K562 (cell line): ENCODE results near the gene CCNT2. TPM values are rescaled to one million over a fixed set of nuclear protein-coding genes. Genes with fewer than 3 reads are reported as not detected.
A peak's percentile ranks its signal among the peaks of the same experiment; 100 is the strongest.

ENCODE experiments used
- ATAC-seq: fragments of 200-7000 bp; cut with Tn5 transposase; 3 replicates; pipeline ENCODE4 v1.9.1; 2020; ENCODE audit warnings: moderate library complexity
- BruUV-seq: library from RNA; stranded (reverse); fragments of 400-500 nt; replicated peaks from 2 replicates; lab custom pipeline; 2021; lab: Mats Ljungman, UMichigan
- CTCF ChIA-PET: fragments of 300-600 bp; formaldehyde crosslinking; extraction: SDS; loops from one replicate; lab custom pipeline; 2021; ENCODE audit warnings: low intra/inter-chr PET ratio; lab: Yijun Ruan, JAX
- POLR2A ChIA-PET: fragments of 300-600, 350-650 bp; sonication (Branson Sonifier 250); formaldehyde crosslinking; extraction: SDS; loops from one replicate; lab custom pipeline; 2021; ENCODE audit warnings: antibody characterized with exemption, inconsistent platforms; lab: Yijun Ruan, JAX
- DNase-seq, 4 experiments: peaks; one replicate each; pipeline versions ENCODE4 v3.0.0 to v3.0.0-alpha.2; 2011 to 2018; ENCODE audit warnings: low spot score in 3 of 4, mixed read lengths in 3 of 4; ENCODE audit errors: extremely low read depth in 1 of 4
- FAIRE-seq: peaks from 2 replicates; lab custom pipeline; 2011; peaks lifted over from hg19 to GRCh38; lab: Jason Lieb, UNC
- H2AFZ ChIP-seq: 2 replicates; pipeline ENCODE4 v1.6.0; 2011; ENCODE audit warnings: low read depth, low read length, control low read depth, inconsistent platforms
- H3K27ac ChIP-seq: fragments of 200-600 bp; 3 replicates; pipeline ENCODE4 v1.8.0; 2011; ENCODE audit warnings: low read depth, mild to moderate bottlenecking, control low read depth, inconsistent platforms, low read length, moderate library complexity, mixed read lengths; ENCODE audit errors: extremely low read depth
- H3K27me3 ChIP-seq, 2 experiments: fragments of 300-600 bp in 1 of 2; 2 replicates in 1 of 2; 3 replicates in 1 of 2; pipeline versions ENCODE4 v1.6.0 to v1.8.0; 2011; ENCODE audit warnings: inconsistent platforms in 2 of 2, low read length in 2 of 2, mild to moderate bottlenecking in 1 of 2, mixed read lengths in 1 of 2, moderate library complexity in 1 of 2; ENCODE audit not compliant: control insufficient read depth in 2 of 2, insufficient read depth in 2 of 2
- H3K36me3 ChIP-seq: fragments of 300-600 bp; 3 replicates; pipeline ENCODE4 v1.8.0; 2011; ENCODE audit warnings: mild to moderate bottlenecking, low read length, inconsistent platforms; ENCODE audit not compliant: control insufficient read depth, insufficient read depth
- H3K4me1 ChIP-seq, 2 experiments: fragments of 200-600 bp in 1 of 2; replicated peaks in 1 of 2; 2 replicates in 1 of 2; 3 replicates in 1 of 2; pipeline versions ENCODE4 v1.5.1 to v1.8.0; 2011; ENCODE audit warnings: inconsistent platforms in 2 of 2, low read length in 2 of 2, mild to moderate bottlenecking in 1 of 2, mixed read lengths in 1 of 2, moderate library complexity in 1 of 2; ENCODE audit not compliant: control insufficient read depth in 2 of 2, insufficient read depth in 2 of 2
- H3K4me2 ChIP-seq: 2 replicates; pipeline ENCODE4 v1.6.1; 2011; ENCODE audit warnings: low read length, control low read depth, inconsistent platforms, mixed read lengths; ENCODE audit not compliant: insufficient read depth
- H3K4me3 ChIP-seq: fragments of 200-600 bp; sonication (generic), shearing (Covaris generic); 2 replicates; pipeline ENCODE4 v1.5.1; 2016; ENCODE audit warnings: control low read depth, inconsistent platforms
- H3K79me2 ChIP-seq: fragments of 200-600 bp; 3 replicates; pipeline ENCODE4 v1.8.0; 2011; ENCODE audit warnings: low read length, inconsistent platforms; ENCODE audit not compliant: control insufficient read depth, insufficient read depth
- H3K9ac ChIP-seq, 2 experiments: 2 replicates each; pipeline versions ENCODE4 v1.6.0 to v1.6.1; 2011; ENCODE audit warnings: low read depth in 2 of 2, low read length in 2 of 2, control low read depth in 1 of 2, inconsistent platforms in 1 of 2, mild to moderate bottlenecking in 1 of 2, mixed read lengths in 1 of 2; ENCODE audit not compliant: insufficient read depth in 1 of 2
- H3K9me1 ChIP-seq: one replicate; pipeline ENCODE4 v1.6.0; 2011; ENCODE audit warnings: inconsistent platforms, mild to moderate bottlenecking, low read length, moderate library complexity; ENCODE audit not compliant: control insufficient read depth, insufficient read depth
- H3K9me3 ChIP-seq: replicated peaks from 2 replicates; pipeline ENCODE4 v1.5.1; 2011; ENCODE audit warnings: low read depth, low read length, inconsistent platforms; ENCODE audit not compliant: control insufficient read depth, insufficient read depth
- H4K20me1 ChIP-seq: replicated peaks from 2 replicates; pipeline ENCODE4 v1.6.1; 2011; ENCODE audit warnings: low read length, inconsistent platforms, mixed read lengths; ENCODE audit not compliant: control insufficient read depth, insufficient read depth
- CTCF ChIP-seq, 3 experiments: IDR thresholded peaks in 2 of 3; conservative IDR thresholded peaks in 1 of 3; 2 replicates each; pipeline ENCODE4 v1.5.1; 2011 to 2012; ENCODE audit warnings: low read length in 3 of 3, mild to moderate bottlenecking in 3 of 3, control low read depth in 2 of 3, improper control_type of control experiment in 1 of 3, inconsistent platforms in 1 of 3, low read depth in 1 of 3, mixed read lengths in 1 of 3, moderate library complexity in 1 of 3; ENCODE audit not compliant: insufficient read depth in 2 of 3
- E2F6 ChIP-seq, 2 experiments: IDR thresholded peaks; 2 replicates each; pipeline ENCODE4 v1.6.1; 2011; ENCODE audit warnings: borderline replicate concordance in 1 of 2, control low read depth in 1 of 2, low read depth in 1 of 2, low read length in 1 of 2, mild to moderate bottlenecking in 1 of 2, mixed read lengths in 1 of 2, moderate library complexity in 1 of 2; ENCODE audit not compliant: insufficient read depth in 1 of 2, insufficient read length in 1 of 2, poor library complexity in 1 of 2, severe bottlenecking in 1 of 2; ENCODE audit errors: extremely low read depth in 1 of 2
- EGR1 ChIP-seq: fragments of 450-650 bp; conservative IDR thresholded peaks from 2 replicates; pipeline ENCODE4 v1.6.1; 2017; ENCODE audit warnings: mild to moderate bottlenecking
- ETV5 ChIP-seq: sonication (generic); formaldehyde crosslinking; IDR thresholded peaks from 2 replicates; pipeline ENCODE4 v1.4.0; 2020; ENCODE audit warnings: low read depth, mild to moderate bottlenecking, missing genetic modification reagents
- GATA2 ChIP-seq: sonication (generic); formaldehyde crosslinking; IDR thresholded peaks from 2 replicates; pipeline ENCODE4 v1.4.0; 2020; ENCODE audit warnings: mild to moderate bottlenecking, missing genetic modification reagents
- SMC3 ChIP-seq: conservative IDR thresholded peaks from 2 replicates; pipeline ENCODE4 v1.6.1; 2011; ENCODE audit warnings: low read depth, low read length, improper control_type of control experiment; ENCODE audit not compliant: insufficient read depth
- ZBTB5 ChIP-seq: fragments of 450-650 bp; IDR thresholded peaks from 2 replicates; pipeline ENCODE4 v1.6.1; 2017; ENCODE audit warnings: antibody characterized with exemption
- WGBS: fragments of 100-300 bp; shearing (Covaris generic); methylation state at CpG from one replicate; pipeline ENCODE4 v1.1.6; 2016; ENCODE audit warnings: low coverage, mixed read lengths; ENCODE audit not compliant: insufficient coverage; ENCODE audit errors: missing lambda C conversion rate; 5-methylcytosine and 5-hydroxymethylcytosine counted together
- in situ Hi-C: fragments of 300-500 bp; cut with MboI; formaldehyde crosslinking; loops from 4 replicates; pipeline ENCODE4 v1.15.0; 2018; ENCODE audit warnings: inconsistent platforms, mixed read lengths
- intact Hi-C: fragments of 100-400 bp; cut with micrococcal nuclease; formaldehyde crosslinking; loops from 2 replicates; pipeline ENCODE4 v1.14.2; 2022
- polyA plus RNA-seq, 8 experiments: library from polyadenylated mRNA; depleted of rRNA in 4 of 8; stranded (reverse) in 5 of 8; unstranded in 3 of 8; fragments of >200 nt; fragmentation: Nextera tagmentation in 2 of 8; fragmentation: Illumina TruSeq in 1 of 8; extraction: Ambion mirVana in 2 of 8; extraction: Trizol in 1 of 8; gene quantifications; 2 replicates each; pipeline versions ENCODE4 v1.2.1 to v1.2.3, GENCODE V29; 2011 to 2014; ENCODE audit warnings: inconsistent platforms in 1 of 8, missing spikeins in 1 of 8
- total RNA-seq, 7 experiments: library from RNA; depleted of rRNA in 6 of 7; stranded (reverse); fragments of >200 nt in 6 of 7; fragmentation: Illumina TruSeq in 2 of 7; extraction: Trizol in 2 of 7; gene quantifications; 2 replicates each; pipeline versions ENCODE4 v1.2.1 to v1.2.3, GENCODE V29; 2011 to 2021; ENCODE audit warnings: low replicate concordance in 1 of 7

The CCNT2 gene
- total and polyA plus RNA-seq, 9 of the 15 experiments (the other 6 are each of a cell fraction or from before 2014, with no cell fraction given): 12.6 to 30.0 (median 22.7) TPM

GRCh38 chr2:135004005-135004746 lies 85.6 kb downstream of the CCNT2 start:
- ChIA-PET CTCF (interaction anchor here (0.5 to 3.0 kb wide), 6 partner anchors 528 to 706 kb away, joined by 3 to 13 read pairs (median 4); no protein-coding TSS in a partner anchor), POLR2A (interaction anchor here (0.6 to 0.7 kb wide), 3 partner anchors 368 to 1430 kb away, joined by 3 to 4 read pairs (median 3); no protein-coding TSS in a partner anchor)
- TF ChIP-seq CTCF (IDR thresholded peaks at IDR 0.05 in 2 of 3, conservative IDR thresholded peaks at IDR 0.05 in 1 of 3; ENCODE audit: insufficient read depth in 2 of 3, low read depth in 1 of 3, low read length in 3 of 3): peak; percentile 91 to 96 (median 92)
- TF ChIP-seq E2F6 (IDR thresholded peaks at IDR 0.05; ENCODE audit: borderline replicate concordance in 1 of 2, extremely low read depth in 1 of 2, insufficient read depth in 1 of 2, insufficient read length in 1 of 2, low read depth in 1 of 2, low read length in 1 of 2, poor library complexity in 1 of 2, severe bottlenecking in 1 of 2): peak in 1 of 2 experiments; percentile 68
- 0 out of 2 replicates have a peak, but pooled peaks have one; percentile 32 for TF ChIP-seq ETV5 (CRISPR knock-in tag)
- peak; percentile 92 for TF ChIP-seq SMC3
- TF ChIP-seq GATA2 (CRISPR knock-in tag): peak; percentile 17; the same call in 1 of the 2 replicates
- no peak for TF ChIP-seq ZBTB5
- peak; percentile 42; the same call in 1 of the 2 replicates for TF ChIP-seq EGR1

More at GRCh38 chr2:135004005-135004746, 85.6 kb downstream of the CCNT2 start:
- Histone ChIP-seq H3K36me3 (no peaks in the 10 kb centered on the region), H3K27ac (no peak overlapping the region), H3K9ac (no peak overlapping the region; a peak in 1 of 4 replicates), H3K4me1 (peaks cover 0 to 8% of the 10 kb centered on the region in 2 experiments; a peak in 2 of 5 replicates), H3K9me3 (no peaks in the 10 kb centered on the region), H3K27me3 (no peaks in the 10 kb centered on the region), H3K4me2 (peak overlapping the region; percentile 61), H3K4me3 (no peak overlapping the region), H4K20me1 (no peaks in the 10 kb centered on the region), H3K79me2 (no peaks in the 10 kb centered on the region), H2AFZ (peak overlapping the region; percentile 73), H3K9me1 (no peaks in the 10 kb centered on the region)
- FAIRE-seq (peak; percentile 76), DNase-seq (peak; percentile 77 to 82 (median 81)), ATAC-seq (peak; percentile 99)
- in situ Hi-C loops: no loop called here
- no TSS peak for BruUV-seq
- 6% methylated on average over 17 of the region's 17 CpGs for WGBS
- intact Hi-C loops: loop anchor here (1.0 to 10.0 kb wide), 9 partner anchors 47 to 1381 kb away; partner anchors contain the start of genes R3HDM1 and ZRANB3
